Ovary (tissue), 3 donors: ENCODE results near the gene ALPI.

ENCODE experiments used
- EP300 ChIP-seq: sonication (generic); formaldehyde crosslinking; IDR thresholded peaks from one replicate; pipeline ENCODE4 v1.6.1; 2017; ENCODE audit warnings: antibody characterized with exemption
- TF ChIP-seq, protein P1 (sequence below), 3 donors: fragments of 450-650 bp in 2 of 3; fragments of 200-600 bp in 1 of 3; IDR thresholded peaks; one replicate each; pipeline versions ENCODE4 v1.5.1 to v1.8.0; 2016 to 2022; ENCODE audit warnings: antibody characterized with exemption in 3 of 3, mild to moderate bottlenecking in 1 of 3
- donor health status: DM: no; HTN: no; CAD: no.

DNA sequence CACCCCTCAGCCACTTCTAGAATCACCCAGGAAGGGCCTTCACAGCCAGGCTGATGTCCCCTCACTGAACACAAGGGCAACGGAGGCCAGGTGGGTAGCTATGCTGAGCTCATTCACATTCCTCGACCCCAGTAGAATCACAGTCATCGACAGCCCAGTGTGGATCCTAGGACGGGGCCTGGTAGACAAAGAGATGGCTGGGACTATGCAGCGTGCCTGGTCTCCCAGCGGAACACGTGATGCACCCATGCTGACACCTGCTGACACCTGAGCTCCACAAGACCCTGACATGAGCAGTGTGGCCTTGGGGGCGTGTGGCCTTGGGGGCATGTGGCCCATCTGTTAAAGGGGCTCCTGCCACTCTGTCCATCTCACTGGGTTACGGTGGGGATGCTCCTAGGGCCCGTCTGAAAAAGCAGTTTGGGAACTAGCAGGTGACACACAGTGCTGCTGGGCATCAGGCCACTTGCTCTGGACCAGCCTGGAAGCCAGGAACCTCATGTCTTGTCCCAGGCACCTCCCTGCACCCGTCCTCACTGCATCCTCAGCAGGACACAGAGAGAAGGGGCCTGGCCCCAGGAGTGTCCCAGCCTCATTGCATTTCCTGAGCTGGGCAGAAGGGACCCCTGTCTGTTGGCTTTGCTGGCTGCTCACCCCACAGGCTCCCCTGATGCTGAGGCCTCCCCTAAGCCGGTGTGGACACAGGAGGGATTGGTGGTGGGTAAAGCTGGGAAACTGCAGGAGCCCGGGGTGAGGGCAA, 22.0 kb downstream of the ALPI start:
- no peak for TF ChIP-seq EP300
- TF ChIP-seq, protein P1, sequence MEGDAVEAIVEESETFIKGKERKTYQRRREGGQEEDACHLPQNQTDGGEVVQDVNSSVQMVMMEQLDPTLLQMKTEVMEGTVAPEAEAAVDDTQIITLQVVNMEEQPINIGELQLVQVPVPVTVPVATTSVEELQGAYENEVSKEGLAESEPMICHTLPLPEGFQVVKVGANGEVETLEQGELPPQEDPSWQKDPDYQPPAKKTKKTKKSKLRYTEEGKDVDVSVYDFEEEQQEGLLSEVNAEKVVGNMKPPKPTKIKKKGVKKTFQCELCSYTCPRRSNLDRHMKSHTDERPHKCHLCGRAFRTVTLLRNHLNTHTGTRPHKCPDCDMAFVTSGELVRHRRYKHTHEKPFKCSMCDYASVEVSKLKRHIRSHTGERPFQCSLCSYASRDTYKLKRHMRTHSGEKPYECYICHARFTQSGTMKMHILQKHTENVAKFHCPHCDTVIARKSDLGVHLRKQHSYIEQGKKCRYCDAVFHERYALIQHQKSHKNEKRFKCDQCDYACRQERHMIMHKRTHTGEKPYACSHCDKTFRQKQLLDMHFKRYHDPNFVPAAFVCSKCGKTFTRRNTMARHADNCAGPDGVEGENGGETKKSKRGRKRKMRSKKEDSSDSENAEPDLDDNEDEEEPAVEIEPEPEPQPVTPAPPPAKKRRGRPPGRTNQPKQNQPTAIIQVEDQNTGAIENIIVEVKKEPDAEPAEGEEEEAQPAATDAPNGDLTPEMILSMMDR (IDR thresholded peaks at IDR 0.05): no peak
